ENCODE measurements around the gene GRIN2D. TPM values are rescaled to one million over a fixed set of nuclear protein-coding genes. Genes with fewer than 3 reads are reported as not detected.
"Not testable (repeated sequence)": the region's sequence is repeated elsewhere in the genome, so short reads cannot be mapped to it uniquely, and the experiment has no call there.

The GRIN2D gene
- total RNA-seq, 1 donor from 2014 or later, result 1.2 TPM

DNA sequence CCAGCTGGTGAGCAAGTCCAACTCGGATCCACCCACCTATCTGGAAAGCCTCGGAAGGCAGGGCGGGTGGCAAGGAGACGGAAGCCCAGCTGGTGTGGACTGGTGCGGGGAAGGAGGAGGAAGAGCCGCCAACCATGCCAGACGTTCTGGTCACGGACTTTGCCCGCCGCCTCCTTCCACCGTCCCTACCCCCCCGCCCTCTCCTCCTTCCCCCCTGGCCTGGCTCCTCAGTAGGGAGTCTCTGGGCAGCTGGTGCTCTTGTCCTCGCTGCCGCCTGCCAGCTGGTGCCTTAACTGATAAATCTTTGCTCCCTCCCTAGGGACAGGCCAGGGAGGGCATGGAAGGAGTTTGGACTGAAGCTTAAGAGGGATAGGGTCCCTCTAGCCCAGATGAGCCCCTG is 24.5 kb upstream of the GRIN2D start:
- CTCF ChIA-PET, result interaction anchor here (1.2 kb wide), 1 partner anchor 14 kb away, joined by 3 read pairs; no protein-coding TSS in a partner anchor
- TF ChIP-seq, protein P1, sequence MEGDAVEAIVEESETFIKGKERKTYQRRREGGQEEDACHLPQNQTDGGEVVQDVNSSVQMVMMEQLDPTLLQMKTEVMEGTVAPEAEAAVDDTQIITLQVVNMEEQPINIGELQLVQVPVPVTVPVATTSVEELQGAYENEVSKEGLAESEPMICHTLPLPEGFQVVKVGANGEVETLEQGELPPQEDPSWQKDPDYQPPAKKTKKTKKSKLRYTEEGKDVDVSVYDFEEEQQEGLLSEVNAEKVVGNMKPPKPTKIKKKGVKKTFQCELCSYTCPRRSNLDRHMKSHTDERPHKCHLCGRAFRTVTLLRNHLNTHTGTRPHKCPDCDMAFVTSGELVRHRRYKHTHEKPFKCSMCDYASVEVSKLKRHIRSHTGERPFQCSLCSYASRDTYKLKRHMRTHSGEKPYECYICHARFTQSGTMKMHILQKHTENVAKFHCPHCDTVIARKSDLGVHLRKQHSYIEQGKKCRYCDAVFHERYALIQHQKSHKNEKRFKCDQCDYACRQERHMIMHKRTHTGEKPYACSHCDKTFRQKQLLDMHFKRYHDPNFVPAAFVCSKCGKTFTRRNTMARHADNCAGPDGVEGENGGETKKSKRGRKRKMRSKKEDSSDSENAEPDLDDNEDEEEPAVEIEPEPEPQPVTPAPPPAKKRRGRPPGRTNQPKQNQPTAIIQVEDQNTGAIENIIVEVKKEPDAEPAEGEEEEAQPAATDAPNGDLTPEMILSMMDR (IDR thresholded peaks at IDR 0.05), result no peak
- DNase-seq, result no peak

DNA sequence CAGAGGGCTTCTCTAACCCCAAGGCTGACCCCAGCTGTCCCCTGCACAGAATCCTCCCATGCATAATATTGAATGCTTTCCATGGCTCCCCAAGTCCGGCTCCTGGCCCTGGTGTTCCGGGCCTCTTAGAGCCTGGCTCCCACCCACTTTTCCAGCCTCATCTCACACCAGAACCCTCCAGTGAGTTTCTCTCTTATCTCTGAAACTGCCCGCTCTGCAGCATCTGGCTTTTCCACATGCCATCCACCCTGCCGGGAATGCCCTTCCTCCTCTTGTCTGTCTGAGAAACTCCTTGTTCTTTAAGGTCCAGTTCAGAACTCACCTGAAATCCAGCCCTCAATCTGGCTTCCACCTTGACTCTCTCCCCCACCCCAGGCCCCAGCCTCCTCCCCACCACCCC is 22.5 kb upstream of the GRIN2D start:
- peak overlapping the region; percentile 47 for H3K27ac Mint-ChIP-seq
- peaks cover 2% of the 10 kb centered on the region for H3K27me3 Mint-ChIP-seq
- H3K36me3 Mint-ChIP-seq (ENCODE audit: low read depth), result no peaks in the 10 kb centered on the region
- ATAC-seq (ENCODE audit: low read depth) (no peak), DNase-seq (no peak)
- TF ChIP-seq, protein P1 (IDR thresholded peaks at IDR 0.05), result no peak
- H3K4me1 Mint-ChIP-seq, result no peaks in the 10 kb centered on the region
- intact Hi-C loops (cut with micrococcal nuclease), result no loop called here
- CTCF ChIA-PET, result interaction anchor here (0.9 kb wide), 1 partner anchor 21 kb away, joined by 5 read pairs; the partner anchor contains the start of gene KDELR1
- no peak overlapping the region for H3K4me3 Mint-ChIP-seq
- POLR2A ChIA-PET, result no interaction called here
- no peaks in the 10 kb centered on the region for H3K9me3 Mint-ChIP-seq

More for the DNA sequence above, 24.5 kb upstream of the GRIN2D start:
- Mint-ChIP-seq H3K4me3 (no peak overlapping the region), H3K27me3 (peaks cover 2% of the 10 kb centered on the region), H3K9me3 (no peaks in the 10 kb centered on the region), H3K4me1 (peaks cover 10% of the 10 kb centered on the region), H3K36me3 (ENCODE audit: low read depth) (peaks cover 2% of the 10 kb centered on the region), H3K27ac (no peak overlapping the region)
- intact Hi-C loops (cut with micrococcal nuclease), result no loop called here
- POLR2A ChIA-PET, result interaction anchor here (0.6 kb wide), 1 partner anchor 121 kb away, joined by 8 read pairs; no protein-coding TSS in a partner anchor
- no peak for ATAC-seq (ENCODE audit: low read depth)

DNA sequence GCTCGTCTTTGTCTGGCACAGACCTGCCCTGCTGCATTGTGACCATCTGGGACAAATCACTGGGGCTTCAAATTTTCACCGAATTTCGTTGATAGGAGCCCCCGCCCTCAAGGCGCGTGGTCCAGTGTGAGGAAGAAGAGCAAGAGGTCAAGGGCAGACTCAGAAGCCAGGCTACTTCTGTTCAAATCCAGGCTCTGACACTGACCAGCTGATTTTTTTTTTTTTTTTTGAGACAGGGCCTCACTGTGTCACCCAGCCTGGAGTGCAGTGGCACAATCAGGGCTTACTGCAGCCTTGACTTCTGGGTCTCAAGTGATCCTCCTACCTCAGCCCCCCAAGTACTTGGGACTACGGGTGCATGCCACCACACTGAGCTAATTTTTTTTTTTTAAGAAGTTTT is 22.1 kb upstream of the GRIN2D start:
- Mint-ChIP-seq H3K4me1 (no peaks in the 10 kb centered on the region), H3K9me3 (no peaks in the 10 kb centered on the region), H3K4me3 (no peak overlapping the region), H3K27ac (no peak overlapping the region), H3K27me3 (peaks cover 2% of the 10 kb centered on the region), H3K36me3 (ENCODE audit: low read depth) (no peaks in the 10 kb centered on the region)
- ATAC-seq (ENCODE audit: low read depth), result no peak
- POLR2A ChIA-PET, result no interaction called here
- DNase-seq, result no peak
- CTCF ChIA-PET, result interaction anchor here (0.9 kb wide), 1 partner anchor 20 kb away, joined by 5 read pairs; the partner anchor contains the start of gene KDELR1
- TF ChIP-seq, protein P1 (IDR thresholded peaks at IDR 0.05), result no peak
- intact Hi-C loops (cut with micrococcal nuclease), result no loop called here

DNA sequence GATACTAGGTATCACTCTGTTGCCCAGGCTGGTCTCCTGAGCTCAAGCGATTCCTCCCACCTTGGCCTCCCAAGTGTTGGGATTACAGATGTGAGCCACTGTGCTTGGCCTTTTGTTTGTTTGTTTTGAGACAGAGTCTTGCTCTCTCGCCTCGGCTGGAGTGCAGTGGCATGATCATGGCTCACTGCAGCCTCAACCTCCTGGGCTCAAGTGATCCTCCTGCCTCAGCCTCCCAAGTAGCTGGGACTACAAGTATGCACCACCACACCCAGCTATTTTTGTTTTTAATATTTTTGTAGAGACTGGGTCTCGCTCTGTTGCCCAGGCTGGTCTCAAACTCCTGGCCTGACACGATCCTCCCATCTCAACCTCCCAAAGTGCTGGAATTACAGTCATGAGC is 21.7 kb upstream of the GRIN2D start:
- H3K4me3 Mint-ChIP-seq, H3K4me1 Mint-ChIP-seq: not testable (repeated sequence)

DNA sequence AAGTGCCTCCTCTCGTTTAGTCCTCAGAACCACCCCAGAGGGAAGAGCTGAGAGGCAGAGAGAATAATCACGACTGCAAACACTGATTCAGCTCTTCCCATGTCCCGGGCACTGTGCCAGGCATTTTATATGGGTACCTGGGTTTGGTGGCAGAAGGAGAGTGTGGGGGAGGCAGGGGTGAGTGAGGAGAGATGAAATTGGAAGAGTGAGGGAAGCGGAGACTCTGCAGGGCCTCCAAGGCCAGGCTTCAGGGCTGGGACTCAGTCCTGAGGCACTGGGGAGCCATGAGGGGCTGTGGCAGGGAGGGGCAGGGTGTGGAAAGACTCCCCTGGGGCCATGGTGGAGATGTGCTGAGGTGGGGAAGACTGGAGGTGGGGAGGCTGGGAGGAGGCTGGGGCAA is 20.6 kb upstream of the GRIN2D start:
- no peaks in the 10 kb centered on the region for H3K36me3 Mint-ChIP-seq (ENCODE audit: low read depth)
- no peaks in the 10 kb centered on the region for H3K4me1 Mint-ChIP-seq
- H3K27ac Mint-ChIP-seq, result no peak overlapping the region
- no peak for DNase-seq
- H3K9me3 Mint-ChIP-seq, result no peaks in the 10 kb centered on the region
- ChIA-PET CTCF (no interaction called here), POLR2A (no interaction called here)
- ATAC-seq (ENCODE audit: low read depth), result no peak
- intact Hi-C loops (cut with micrococcal nuclease), result no loop called here
- H3K27me3 Mint-ChIP-seq, result peaks cover 2% of the 10 kb centered on the region
- TF ChIP-seq, protein P1 (IDR thresholded peaks at IDR 0.05), result no peak
- no peak overlapping the region for H3K4me3 Mint-ChIP-seq

More for the DNA sequence above, 21.7 kb upstream of the GRIN2D start:
- DNase-seq; H3K36me3 Mint-ChIP-seq (ENCODE audit: low read depth); ATAC-seq (ENCODE audit: low read depth); intact Hi-C loops (cut with micrococcal nuclease); H3K27me3 Mint-ChIP-seq; POLR2A ChIA-PET; H3K27ac Mint-ChIP-seq; H3K9me3 Mint-ChIP-seq: not testable (repeated sequence)
- CTCF ChIA-PET, result interaction anchor here (0.9 kb wide), 1 partner anchor 20 kb away, joined by 5 read pairs; the partner anchor contains the start of gene KDELR1

DNA sequence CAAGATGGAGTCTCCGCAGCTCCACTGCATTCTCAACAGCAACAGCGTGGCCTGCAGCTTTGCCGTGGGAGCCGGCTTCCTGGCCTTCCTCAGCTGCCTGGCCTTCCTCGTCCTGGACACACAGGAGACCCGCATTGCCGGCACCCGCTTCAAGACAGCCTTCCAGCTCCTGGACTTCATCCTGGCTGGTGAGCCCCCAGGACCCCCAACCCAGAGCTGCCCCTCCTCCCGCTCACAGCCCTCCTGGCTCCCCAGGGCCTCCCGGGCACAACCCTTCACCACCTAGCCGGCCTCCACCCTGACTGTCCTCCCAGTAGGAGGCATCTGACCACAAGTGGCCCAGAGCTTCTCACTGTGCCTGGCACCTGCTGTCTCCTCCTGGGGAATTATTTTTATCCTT is 19.9 kb upstream of the GRIN2D start:
- TF ChIP-seq, protein P1 (IDR thresholded peaks at IDR 0.05), result no peak
- DNase-seq, result no peak
- no peaks in the 10 kb centered on the region for H3K36me3 Mint-ChIP-seq (ENCODE audit: low read depth)
- ChIA-PET CTCF (no interaction called here), POLR2A (no interaction called here)
- H3K9me3 Mint-ChIP-seq, result no peaks in the 10 kb centered on the region
- H3K4me1 Mint-ChIP-seq, result no peaks in the 10 kb centered on the region
- ATAC-seq (ENCODE audit: low read depth), result no peak
- intact Hi-C loops (cut with micrococcal nuclease), result no loop called here
- no peak overlapping the region for H3K4me3 Mint-ChIP-seq
- peaks cover 2% of the 10 kb centered on the region for H3K27me3 Mint-ChIP-seq
- no peak overlapping the region for H3K27ac Mint-ChIP-seq

All from activated B cell treated with CpG ODN at 0.5 μM for 24 hours (primary cell).